GM12873 (cell line): ENCODE results near the gene ELAVL3.

Experiments
- TF ChIP-seq, protein P1 (sequence below): IDR thresholded peaks from 2 replicates; pipeline ENCODE4 v1.5.1; 2012; ENCODE audit warnings: low read depth, mild to moderate bottlenecking, moderate library complexity, low read length, control low read depth; ENCODE audit not compliant: insufficient read depth; ENCODE audit errors: missing control alignments

Gene ELAVL3

DNA sequence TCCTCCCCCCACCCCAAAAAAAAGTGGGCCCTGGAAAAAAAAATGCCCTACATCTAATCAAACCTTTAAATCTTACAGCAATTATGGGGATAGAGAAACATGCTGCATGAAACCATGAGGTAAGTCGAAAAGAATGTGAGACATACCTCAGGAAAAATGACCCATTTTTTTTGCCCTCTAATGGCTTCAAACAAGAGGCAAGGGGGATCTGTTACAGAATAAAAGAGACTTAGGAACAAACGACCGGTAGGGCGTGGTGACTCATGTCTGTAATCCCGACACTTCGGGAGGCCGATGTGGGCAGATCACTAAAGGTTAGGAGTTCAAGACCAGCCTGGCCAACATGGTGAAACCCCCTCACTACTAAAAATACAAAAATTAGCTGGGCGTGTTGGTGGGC is 70.2 kb downstream of the ELAVL3 start:
- TF ChIP-seq, protein P1, sequence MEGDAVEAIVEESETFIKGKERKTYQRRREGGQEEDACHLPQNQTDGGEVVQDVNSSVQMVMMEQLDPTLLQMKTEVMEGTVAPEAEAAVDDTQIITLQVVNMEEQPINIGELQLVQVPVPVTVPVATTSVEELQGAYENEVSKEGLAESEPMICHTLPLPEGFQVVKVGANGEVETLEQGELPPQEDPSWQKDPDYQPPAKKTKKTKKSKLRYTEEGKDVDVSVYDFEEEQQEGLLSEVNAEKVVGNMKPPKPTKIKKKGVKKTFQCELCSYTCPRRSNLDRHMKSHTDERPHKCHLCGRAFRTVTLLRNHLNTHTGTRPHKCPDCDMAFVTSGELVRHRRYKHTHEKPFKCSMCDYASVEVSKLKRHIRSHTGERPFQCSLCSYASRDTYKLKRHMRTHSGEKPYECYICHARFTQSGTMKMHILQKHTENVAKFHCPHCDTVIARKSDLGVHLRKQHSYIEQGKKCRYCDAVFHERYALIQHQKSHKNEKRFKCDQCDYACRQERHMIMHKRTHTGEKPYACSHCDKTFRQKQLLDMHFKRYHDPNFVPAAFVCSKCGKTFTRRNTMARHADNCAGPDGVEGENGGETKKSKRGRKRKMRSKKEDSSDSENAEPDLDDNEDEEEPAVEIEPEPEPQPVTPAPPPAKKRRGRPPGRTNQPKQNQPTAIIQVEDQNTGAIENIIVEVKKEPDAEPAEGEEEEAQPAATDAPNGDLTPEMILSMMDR = no peak

DNA sequence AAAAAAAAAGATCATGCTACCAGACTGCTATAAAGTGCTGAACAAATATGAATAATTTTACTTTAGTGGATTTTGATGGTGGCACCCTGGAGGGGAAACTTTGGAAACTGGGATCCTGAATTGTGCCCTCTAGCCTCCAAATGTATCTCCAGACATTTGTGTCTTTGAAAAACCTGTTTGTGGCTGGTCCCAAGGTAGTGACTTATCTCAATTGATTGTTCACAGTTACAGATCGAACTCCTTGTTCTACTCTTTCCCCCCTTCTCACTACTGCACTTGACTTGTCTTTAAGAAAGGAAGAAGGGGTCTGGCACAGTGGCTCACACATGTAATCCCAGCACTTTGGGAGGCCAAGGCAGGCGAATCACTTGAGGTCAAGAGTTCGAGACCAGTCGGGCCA is 72.3 kb downstream of the ELAVL3 start:
- TF ChIP-seq, protein P1 = no peak

DNA sequence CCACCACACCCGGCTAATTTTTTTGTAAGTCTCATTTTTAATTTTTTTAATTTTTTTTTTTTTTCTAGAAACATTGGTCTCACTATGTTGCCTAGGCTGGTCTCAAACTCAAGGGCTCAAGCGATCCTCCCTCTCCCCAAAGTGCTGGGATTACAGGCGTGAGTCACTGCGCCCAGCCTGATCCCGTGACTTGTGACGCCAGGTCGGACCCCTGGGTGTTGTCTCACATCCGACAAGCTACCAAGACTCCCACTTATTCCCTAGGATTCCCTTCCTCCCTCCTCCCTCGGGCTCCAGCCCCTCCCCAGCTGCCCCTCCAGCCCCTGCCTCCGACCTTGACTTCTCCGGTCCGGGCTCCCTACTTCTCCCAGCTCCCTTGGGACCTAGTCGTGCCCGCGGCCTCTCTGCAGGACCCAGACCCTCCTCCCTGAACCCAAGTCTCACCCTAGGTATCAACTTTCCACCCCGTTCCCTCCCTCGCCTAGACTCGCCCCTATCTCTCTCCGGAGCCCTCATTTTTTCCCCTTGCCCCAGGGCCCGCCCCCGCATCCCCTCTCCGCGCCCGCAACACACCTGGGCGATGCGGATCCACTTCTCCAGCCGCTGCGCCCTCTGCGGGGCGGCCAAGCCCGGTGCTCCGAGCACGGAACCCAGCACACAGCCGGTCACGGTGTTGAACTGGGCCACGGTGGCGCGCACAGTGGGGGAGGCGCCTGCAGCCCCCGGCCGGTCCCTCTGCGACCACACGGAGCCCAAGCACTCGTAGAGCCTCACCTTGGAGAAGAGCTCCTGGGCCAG is 74.8 kb downstream of the ELAVL3 start:
- TF ChIP-seq, protein P1 = peak; percentile 9

DNA sequence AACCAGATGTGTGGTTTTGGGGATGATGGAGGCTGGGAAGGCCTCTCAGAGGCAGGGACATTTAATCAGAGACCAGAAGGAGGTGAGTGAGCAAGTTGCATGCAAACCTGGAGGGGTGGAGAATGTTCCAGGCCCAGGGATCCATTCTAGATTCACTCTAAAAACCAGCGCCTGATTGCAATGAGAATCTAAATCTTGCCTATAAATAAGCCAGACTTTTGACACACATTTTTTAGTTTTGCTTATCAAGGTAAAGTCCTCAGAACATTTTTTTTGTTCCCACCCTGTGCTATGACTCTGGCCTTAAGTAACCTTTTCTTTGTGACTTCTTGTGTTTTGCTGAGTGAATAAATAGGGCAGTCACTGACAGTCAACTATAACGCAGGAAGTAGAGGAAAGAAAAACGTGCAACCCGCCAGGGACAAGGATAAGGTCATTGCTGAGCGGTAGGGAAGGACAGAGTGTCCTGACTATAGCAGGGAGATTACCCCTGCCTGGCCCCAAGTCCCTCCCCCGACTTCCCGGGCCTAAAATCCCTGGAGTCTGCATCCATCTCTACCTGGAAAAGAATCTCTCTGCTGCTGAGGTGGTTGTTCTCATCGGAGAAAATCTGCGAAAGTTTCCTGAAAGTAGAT is 76.1 kb downstream of the ELAVL3 start:
- TF ChIP-seq, protein P1 = no peak

DNA sequence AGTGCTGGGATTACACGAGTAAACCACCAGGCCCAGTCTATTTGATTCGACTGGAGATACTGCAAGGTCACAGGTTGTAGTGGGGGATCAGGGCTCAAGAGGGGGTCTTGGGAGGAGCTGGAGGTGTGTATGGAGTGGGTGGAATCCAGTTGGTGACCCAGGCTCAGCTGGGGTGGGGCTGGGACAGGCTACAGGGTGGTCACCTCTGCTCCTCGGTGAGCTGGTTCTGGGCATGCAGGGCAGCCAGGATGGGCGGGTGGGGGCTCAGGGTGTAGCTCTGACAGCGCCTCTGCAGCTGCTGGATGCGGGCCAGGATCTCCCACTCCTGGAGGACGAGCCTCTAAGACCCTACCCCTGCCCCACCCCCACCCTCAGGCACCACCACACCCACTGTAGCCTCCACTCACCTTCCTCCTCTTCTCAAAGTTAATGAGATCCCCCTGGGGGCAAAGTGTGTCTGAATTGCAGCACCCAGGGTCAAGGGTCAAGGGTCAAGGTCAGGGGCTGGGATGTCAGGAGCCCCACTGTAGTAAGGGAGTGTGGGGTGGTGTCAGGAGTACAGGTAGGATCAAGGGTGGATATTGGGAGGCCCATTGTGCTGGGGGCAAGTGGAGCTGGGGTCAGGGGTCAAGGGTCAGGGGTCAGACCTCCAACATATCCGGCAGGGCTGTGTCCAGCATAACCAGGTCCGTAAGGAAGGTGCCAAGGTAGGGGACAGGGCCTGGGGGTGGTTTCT is 78.9 kb downstream of the ELAVL3 start:
- TF ChIP-seq, protein P1 = no peak
